GM19324 (cell line): Measurements from ENCODE around the gene CFAP299.
"Not testable (repeated sequence)": the region's sequence is repeated elsewhere in the genome, so short reads cannot be mapped to it uniquely, and the experiment has no call there.

ENCODE experiments used
- ATAC-seq: cut with Tn5 transposase; IDR thresholded peaks from one replicate; pipeline ENCODE4 v1.9.1; 2021; ENCODE audit warnings: mild to moderate bottlenecking, moderate library complexity; ENCODE audit not compliant: unreplicated experiment, low FRiP score

The CFAP299 gene

DNA sequence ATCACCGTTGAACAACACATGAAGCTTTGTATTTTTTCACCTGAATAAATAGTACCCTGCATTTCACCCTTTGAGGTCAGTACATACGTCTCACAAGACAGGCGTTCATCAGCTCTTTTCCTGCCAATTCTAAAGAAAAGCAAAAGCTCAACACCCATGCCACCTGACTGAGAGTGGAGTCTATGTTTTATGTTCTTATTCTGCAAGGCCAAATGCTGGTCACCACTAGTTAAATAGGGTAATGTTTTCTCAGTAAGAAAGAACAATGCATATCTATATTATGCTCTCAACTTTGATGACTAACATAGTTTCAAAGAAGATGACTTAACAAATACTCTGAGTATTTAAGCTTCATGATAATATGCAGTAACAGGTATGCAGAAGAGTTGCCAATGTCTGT is 358.6 kb downstream of the CFAP299 start:
- ATAC-seq: no peak

DNA sequence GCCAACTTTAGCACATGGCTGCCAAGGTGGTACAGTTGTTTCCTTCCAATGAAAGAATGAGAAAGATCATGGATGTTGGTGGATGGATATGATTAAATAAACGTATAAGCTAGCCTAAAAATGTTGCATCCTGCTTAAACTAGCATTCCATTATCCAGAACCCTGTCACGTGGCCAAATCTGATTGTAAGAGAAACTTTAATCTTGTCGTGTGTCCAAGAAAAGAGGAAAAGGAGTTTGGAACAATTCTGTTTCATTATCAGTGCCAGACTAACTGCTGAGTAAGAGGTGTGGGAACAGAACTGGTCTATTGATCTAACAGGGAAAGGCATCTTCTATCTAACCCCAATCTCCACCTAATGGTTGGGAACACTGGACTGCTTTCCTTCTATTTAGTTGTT is 369.8 kb downstream of the CFAP299 start:
- ATAC-seq: no peak

DNA sequence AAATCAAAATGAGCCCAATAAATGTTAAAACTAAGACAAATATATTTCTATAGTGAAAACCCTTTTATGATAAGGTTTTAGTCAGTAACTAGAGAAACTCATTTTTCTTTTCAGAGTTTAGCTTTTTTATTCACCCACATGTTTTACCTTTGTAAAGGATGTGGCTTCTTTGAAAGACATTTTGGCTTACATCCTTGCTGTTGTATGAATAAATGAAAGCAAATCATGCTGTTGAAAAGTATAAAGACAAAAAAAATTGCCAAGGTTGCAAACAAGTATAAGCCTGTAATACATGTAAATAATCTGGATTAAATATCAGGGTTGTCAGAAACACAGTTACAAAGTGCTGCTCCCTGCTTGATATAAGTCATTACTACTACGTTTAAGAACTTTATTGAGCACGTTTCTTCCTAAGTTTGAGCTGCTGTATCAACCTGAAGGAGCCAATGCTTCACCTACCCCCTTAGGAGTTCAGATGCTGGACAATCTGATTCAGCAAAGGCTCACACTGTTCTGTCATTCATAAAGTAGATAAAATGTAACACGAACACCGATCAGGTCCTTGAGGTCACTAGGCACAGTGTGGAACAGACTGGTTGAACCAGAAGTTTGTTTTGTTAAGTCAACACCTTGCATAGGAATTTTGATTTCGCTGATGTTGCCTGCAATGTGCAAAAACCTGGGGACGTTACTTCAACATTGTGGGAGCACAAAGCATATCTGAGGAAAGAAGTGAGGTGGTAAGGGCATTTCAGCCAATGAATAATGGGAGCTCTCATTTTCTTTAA is 373.7 kb downstream of the CFAP299 start:
- no peak for ATAC-seq

DNA sequence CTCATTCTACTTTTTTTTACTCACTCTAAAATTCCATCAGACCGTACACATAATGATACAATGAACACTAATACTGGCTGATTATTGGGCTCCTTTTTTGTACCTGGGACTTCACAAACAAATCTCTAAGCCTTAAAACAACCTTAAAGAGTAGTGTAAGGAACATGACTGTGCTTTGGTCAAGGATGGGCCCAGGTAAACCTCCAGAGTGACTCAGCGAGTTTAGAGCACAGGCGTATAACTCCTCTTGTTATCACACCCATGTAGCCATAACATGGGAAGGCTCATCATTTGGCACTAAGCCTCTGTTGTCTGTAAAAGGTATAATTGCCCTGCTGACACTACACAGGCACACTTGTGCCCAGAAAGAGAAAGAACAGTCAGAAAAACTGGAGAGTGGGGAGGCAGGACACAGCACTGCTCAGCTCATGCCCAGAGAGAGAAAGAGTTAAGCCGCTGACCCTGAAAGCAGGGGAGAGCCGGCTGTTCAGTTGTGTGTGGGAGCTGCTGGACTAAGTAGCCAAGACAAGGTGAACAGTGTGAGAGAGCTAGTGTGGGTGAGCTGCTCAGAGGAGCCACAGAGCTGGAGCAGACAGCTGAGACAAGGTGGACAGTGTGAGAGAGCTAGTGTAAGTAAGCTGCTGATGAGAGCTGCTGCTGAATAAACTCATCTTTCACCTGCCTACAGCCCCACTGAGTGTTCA is 375.4 kb downstream of the CFAP299 start:
- ATAC-seq: no peak

DNA sequence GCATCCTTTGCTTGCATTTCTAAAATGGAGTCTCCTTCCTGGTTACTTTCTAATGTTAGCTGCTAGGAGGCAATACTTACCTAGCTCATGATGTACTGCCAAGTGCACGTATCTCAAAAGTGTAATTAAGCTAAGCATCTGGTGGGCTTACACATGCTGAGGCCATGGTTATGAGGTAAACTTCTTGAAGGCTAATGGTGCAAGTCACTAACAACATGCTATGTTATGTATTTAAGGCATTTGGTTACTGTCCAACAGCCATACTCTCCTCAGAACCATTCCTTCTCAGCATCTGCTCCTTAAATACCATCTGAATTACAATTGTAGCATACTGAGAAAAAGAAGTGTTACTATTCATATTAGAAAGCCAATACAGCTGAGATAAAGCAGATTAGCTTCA is 376.4 kb downstream of the CFAP299 start:
- ATAC-seq: no peak

DNA sequence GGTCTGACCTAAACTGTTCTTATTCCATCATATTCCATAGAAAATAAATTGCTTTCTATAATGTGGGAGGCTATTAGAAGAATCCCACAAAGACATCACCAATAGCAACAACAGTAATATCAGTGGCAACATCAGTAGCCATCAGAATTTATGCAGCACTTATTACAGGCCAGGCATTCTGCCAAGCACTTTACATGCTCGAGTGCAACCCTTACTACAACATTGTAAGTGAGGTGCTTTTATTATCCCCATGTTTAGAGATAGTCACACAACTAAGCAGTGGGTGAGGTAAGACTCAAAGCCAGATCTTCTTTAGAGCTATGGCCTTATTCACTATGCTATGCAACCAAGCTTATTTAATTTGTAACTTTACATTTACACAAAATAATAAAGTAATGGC is 377.9 kb downstream of the CFAP299 start:
- no peak for ATAC-seq

DNA sequence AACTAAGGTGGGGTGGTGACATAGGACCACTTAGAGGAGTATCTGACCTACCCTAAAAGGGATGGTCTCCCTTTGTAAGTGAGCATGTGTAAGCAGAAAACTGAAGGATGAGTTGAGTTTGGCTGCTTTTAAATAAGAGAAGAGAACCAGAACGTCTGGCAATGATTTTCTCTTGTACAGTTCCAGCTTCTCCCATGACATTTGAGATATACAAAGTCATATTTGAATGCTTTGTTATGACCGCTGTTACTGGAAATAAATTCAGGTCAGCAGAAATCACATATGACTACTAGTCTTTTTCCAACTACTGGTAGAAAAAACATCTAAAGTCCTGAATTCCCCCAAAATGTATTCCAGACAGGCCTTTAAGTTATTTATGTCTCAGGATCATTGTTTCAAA is 381.7 kb downstream of the CFAP299 start:
- ATAC-seq: no peak

DNA sequence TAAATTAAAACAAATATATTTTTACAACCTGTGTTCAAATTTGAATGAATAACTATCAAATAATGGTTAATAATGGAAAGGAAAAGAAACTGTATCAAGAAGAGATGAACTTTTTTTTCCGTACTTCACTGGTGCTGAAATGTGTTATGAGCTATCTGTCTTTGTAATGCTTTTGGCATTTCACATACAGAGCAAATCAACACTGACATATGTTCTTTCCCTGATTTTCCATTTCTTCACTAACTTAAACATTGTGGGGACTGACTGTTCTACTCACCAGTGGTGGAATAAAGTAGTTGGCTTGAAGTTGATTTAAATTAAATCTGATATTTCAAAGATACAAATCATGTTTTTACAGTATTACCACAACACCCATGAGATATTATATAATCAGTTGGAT is 390.9 kb downstream of the CFAP299 start:
- ATAC-seq: no peak

DNA sequence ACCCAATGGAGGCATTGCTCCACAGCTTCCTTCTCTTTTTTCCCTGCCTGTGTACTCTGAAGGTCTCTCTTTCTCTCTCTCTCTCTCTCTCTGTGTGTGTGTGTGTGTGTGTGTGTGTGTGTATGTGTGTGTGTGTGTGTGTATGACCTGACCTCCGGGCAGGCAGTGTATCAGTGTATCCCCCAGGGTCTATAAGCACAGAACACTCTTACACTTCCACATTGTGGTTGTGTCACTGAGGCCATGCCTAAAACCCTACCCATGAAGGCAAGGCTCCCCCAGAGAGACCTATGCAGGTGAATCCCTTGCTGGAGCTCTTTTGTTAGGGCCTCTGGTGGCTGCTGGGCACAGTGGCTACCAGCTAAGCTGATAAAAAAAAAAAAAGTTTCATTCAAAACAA is 394.6 kb downstream of the CFAP299 start:
- no peak for ATAC-seq

DNA sequence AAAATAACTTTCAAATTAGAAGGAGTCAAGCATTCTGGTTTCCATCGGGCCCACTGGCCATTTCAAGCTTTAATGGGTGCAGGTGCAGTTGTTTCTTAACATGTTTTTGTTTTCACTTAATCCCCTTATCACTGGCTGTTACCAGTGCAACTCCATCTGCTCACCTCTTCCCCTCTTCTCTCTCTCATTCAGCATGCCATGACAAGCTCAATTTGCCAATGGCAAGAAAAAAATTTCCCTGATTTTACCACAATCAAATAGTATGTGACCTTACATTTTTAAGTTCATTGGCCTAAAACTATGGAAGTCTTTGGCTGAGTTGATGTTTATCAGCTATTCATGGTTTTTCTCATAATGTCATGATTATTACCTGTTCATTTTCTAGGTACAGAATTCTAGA is 395.9 kb downstream of the CFAP299 start:
- ATAC-seq: no peak

DNA sequence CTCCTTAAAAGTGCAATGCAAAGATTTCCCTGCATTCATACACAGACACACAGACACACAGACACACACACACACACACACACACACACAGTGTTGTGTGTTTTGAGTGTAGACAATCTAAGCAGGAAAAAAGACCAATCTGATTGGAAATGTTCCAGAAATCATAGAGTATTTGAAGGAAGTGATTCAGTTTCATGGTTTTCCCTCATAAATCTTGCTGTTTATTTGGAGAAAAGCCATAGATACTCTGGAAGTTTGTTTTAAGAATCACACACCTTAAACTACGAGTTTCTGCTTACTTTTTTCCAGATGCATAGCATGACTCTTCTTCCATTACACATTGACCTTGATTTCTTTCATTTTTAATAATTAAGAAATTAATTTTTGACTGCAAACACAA is 396.5 kb downstream of the CFAP299 start:
- no peak for ATAC-seq

DNA sequence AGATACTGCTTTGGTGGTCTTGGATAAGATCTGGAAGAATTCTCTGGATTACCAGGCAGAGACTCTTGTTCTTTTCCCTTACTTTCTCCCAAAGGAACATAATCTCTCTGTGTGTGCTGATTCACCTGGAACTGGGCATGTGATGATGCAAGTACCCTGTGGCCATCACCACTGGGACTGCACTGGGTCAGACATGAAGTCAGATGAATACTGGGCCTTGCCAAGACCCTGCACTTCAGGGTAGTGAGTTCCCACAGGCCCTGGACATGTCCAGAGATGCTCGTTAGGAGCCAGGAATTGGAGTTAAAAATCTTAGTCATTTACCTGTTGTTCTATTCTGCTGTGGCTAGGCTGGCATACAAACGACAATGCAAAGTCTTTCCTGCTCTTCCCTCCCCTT is 404.8 kb downstream of the CFAP299 start:
- no peak for ATAC-seq

DNA sequence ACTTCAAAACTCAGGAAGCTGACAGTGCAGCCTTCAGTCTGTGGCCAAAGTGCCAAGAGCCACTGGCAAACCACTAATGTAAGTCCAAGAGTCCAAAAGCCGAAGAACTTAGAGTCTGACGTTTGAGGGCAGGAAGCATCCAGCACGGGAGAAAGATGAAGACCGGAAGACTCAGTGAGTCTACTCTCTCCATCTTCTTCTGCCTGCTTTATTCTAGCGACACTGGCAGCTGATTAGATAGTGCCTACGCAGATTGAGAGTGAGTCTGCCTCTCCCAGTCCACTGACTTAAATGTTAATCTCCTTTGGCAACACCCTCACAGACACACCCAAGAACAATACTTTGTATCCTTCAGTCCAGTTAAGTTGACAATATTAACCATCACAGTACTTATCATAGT is 414.0 kb downstream of the CFAP299 start:
- ATAC-seq: not testable (repeated sequence)

DNA sequence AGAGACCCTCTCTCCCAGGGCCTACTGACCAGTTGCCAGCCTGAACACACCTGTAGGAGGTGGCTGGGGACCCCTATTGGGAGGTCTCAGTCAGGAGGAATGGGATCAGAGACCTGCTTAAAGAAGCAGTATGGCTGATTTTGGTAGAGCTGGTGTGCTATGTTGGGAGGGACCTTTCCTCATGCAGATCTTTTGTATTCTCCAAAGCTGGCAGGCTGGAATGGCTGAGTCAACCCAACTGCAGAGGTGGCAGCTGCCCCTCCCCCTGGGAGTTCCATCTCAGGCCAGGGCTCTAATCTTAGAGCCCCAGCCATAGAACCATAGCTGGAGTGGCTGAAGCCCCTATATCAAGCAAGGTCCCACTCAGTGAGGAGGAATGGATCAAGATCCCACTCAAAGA is 415.7 kb downstream of the CFAP299 start:
- no peak for ATAC-seq

DNA sequence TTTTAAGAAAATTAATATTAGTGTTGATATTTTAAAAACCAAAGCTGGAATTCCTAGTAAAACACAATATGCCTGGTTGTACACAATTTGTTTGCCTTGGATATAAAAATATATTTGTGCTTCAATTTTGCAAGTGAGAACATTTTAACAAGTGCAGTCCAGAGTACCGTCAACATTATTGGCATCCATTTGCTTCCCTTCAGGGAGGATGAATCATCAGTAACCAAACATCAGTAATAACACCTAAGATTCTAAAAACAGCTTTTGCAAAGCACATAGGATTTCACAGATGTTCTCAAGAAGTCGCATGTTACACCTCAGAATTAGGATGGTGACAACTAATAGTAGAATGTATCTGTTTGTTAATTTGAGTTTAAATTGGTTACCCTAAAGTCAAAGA is 432.4 kb downstream of the CFAP299 start:
- no peak for ATAC-seq

DNA sequence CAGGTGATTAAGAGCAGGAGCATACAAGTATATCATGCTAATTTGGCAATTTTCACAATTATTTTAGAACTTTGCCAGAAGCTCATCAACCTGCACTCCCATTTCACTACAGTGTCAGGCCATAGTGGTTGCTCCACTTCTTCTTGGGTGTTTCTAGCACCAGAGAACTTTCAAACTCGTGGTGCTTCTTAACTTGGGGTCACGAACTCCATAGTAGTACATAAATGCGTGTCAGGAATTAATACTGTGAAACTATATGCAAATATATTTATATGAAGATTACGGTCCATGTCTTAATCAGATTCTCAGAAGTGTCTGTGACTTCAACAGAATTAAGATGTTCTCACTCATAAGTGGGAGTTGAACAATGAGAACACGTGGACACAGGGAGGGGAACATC is 440.6 kb downstream of the CFAP299 start:
- no peak for ATAC-seq

DNA sequence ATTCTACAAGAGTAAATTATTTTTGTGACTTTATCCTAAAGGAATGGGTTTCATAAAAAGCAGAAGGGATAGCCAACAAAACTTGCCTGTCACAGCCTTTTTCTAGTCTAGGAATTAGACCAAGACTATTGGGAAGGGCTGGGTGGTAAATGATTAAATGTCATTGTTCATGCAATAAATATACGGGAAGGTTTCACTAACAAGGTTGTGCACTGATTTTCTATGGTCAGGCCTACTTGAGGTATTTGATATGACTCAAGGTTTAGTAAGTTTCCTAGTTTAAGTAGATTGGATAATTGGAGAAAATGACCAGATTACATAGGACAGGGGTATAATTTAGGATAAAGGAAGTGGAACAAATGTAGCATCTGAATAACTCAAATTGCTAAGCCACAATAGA is 445.9 kb downstream of the CFAP299 start:
- no peak for ATAC-seq

DNA sequence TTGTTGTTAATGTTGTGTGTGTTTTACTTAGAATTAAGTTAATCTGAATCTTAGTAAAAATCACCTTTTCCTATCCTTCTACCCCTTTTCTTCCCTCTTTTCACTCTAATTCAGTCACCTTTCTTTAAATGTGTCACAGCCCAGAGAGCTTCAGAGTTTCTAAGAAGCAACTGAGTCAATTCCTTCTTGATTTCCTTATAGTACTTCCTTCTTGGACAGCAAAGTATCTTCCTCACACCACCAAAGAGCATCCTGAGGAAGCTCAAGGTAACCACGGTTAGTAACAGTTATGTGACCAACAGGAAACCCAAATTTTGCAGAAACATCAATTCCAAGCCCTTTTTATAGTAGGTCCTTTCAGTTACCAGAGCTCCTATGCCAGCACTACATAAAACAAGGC is 451.8 kb downstream of the CFAP299 start:
- no peak for ATAC-seq

DNA sequence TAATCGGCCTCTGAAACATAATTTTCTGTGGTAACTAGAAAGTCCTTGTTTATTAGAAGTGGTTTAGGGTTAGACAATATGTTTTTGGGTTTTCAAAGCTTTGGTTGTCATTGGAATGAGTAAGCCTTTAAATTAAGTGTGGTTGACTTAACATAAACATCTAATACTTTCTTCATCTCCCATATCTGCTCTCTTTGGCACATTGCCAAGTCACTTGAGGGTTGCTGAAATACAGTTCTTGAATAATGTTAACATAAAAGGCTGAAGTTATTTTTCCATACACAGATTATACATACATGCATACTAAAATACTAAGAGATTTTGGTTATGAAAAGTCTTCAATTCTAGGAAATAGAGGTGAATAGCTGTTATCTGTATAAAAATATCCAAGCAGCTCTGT is 453.3 kb downstream of the CFAP299 start:
- ATAC-seq: no peak

DNA sequence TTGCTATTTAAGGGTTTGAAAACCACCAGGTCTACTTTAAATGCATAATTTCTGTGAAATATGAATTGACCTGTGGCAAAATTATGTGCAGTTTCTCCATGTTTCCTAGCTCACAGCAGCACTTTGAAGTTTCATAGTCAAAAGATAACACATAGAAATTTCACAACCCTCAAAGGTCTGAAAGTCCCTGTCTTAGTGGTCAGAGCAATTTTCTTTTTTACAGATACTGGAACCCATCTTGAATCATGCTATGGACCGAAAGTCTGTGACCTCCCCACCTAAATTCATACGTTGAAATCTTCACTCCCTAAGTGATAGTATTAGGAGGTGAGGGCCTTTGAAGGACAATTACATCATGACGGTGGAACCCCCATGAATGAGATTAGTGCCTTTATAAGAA is 454.6 kb downstream of the CFAP299 start:
- no peak for ATAC-seq

DNA sequence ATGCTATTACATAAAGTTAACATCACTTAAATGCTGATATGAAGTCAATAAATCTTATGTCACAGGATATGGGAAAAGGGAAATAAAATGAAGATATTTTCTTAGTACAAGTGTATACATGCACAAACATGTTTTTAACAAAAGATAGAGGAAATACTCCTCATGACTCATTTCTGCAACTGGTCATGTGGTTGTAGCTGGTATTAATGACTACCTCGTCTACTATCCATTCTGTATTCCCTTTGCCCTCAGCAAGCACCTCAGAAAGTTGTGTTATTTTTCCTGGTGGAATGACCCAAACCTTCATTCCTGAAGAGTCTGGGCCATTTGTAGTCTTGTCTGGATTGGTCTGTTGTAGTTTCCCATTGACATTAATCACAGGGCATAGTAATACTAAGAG is 458.1 kb downstream of the CFAP299 start:
- ATAC-seq: not testable (repeated sequence)

DNA sequence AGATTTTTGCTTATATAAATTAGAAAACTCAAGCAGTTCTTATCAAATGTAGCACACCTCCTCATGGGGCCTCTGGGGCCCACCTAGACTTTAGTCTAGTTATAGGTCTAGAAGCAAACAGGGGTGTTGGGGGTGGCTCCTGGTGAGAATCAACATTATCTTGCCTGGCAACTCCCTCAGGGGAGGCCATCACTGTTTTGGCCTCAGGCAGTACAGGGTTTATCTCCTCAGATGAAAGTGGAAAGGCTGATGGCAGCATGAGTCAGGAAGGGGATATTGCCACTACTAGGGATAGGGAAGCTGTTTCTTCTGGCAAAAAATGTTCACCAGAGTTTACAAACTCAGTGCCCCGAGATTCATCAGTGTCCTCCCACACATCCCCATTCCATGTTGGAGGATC is 462.6 kb downstream of the CFAP299 start:
- ATAC-seq: no peak
